ENCODE results near the gene CPNE9.
A peak's percentile ranks its signal among the peaks of the same experiment; 100 is the strongest.

CPNE9 gene

GRCh38 chr3:9717563-9717962 is 13.9 kb downstream of the CPNE9 start:
- DNase-seq: no peak

GRCh38 chr3:9718118-9718517 is 14.5 kb downstream of the CPNE9 start:
- no peak for DNase-seq

- DNase-seq: no peak
These were observed 17.5 kb downstream of the CPNE9 start for GRCh38 chr3:9721015-9721699.

- peak; percentile 20 to 56 for DNase-seq
These were observed 18.0 kb downstream of the CPNE9 start for GRCh38 chr3:9721700-9722060.

GRCh38 chr3:9725775-9726515 is 22.3 kb downstream of the CPNE9 start:
- DNase-seq: peak; percentile 53 to 61

GRCh38 chr3:9727041-9727595 is 23.5 kb downstream of the CPNE9 start:
- DNase-seq: peak; percentile 40 to 42

- no peak for DNase-seq
These were observed 24.1 kb downstream of the CPNE9 start for GRCh38 chr3:9727743-9728142.

GRCh38 chr3:9729419-9729818 is 25.8 kb downstream of the CPNE9 start:
- DNase-seq: no peak

- peak; percentile 70 to 81 for DNase-seq
These were observed 27.1 kb downstream of the CPNE9 start for GRCh38 chr3:9730657-9731205.

- DNase-seq: peak; percentile 99
These were observed 27.8 kb downstream of the CPNE9 start, which contains the start of gene BRPF1 for GRCh38 chr3:9731206-9732079. Gene BRPF1 (plus strand): TSS chr3:9731735. CDS start chr3:9734141, 2,406 bp downstream.

GRCh38 chr3:9732080-9732739 is 28.6 kb downstream of the CPNE9 start:
- DNase-seq: peak; percentile 74 to 89

- DNase-seq: peak in 1 of 2 donors; percentile 19
These were observed 29.1 kb downstream of the CPNE9 start for GRCh38 chr3:9732740-9733115.

- no peak for DNase-seq
These were observed 33.2 kb downstream of the CPNE9 start for GRCh38 chr3:9736831-9737230.

GRCh38 chr3:9739181-9739580 is 35.5 kb downstream of the CPNE9 start:
- DNase-seq: no peak

- DNase-seq: no peak
These were observed 38.9 kb downstream of the CPNE9 start for GRCh38 chr3:9742560-9742959.

- DNase-seq: no peak
These were observed 39.9 kb downstream of the CPNE9 start for GRCh38 chr3:9743548-9743947.

GRCh38 chr3:9744162-9744561 is 40.5 kb downstream of the CPNE9 start:
- DNase-seq: no peak

GRCh38 chr3:9745521-9745920 is 41.9 kb downstream of the CPNE9 start:
- no peak for DNase-seq

GRCh38 chr3:9746330-9746729 is 42.7 kb downstream of the CPNE9 start:
- DNase-seq: no peak

- peak; percentile 23 to 52 for DNase-seq
These were observed 43.6 kb downstream of the CPNE9 start for GRCh38 chr3:9747267-9747666.

GRCh38 chr3:9748031-9748430 is 44.4 kb downstream of the CPNE9 start:
- DNase-seq: no peak

GRCh38 chr3:9749296-9749644 is 45.6 kb downstream of the CPNE9 start:
- no peak for DNase-seq

All from inflammatory macrophage (primary cell).